Epithelial cell of esophagus (primary cell): Measurements from ENCODE around the gene DIO3.

Experiments used
- DNase-seq: peaks from one replicate; pipeline ENCODE4 v3.0.0; 2010; ENCODE audit warnings: low read depth
- H3K4me3 ChIP-seq: 2 replicates; pipeline ENCODE4 v1.5.1; 2011; ENCODE audit warnings: mild to moderate bottlenecking, low read length, control low read depth
- CTCF ChIP-seq: IDR thresholded peaks from 2 replicates; pipeline ENCODE4 v1.5.1; 2011; ENCODE audit warnings: low read depth, mild to moderate bottlenecking, low read length, control low read depth, inconsistent platforms; ENCODE audit not compliant: insufficient read depth; ENCODE audit errors: missing control alignments

The DIO3 gene

GRCh38 chr14:101582294-101582693, 21.0 kb downstream of the DIO3 start:
- DNase-seq = no peak
- no peak overlapping the region for H3K4me3 ChIP-seq
- no peak for TF ChIP-seq CTCF

- H3K4me3 ChIP-seq = no peak overlapping the region
- no peak for DNase-seq
- no peak for TF ChIP-seq CTCF
Measured at GRCh38 chr14:101583006-101583714, 21.9 kb downstream of the DIO3 start.

- no peak for TF ChIP-seq CTCF
- no peak for DNase-seq
- H3K4me3 ChIP-seq = no peak overlapping the region
Measured at GRCh38 chr14:101583715-101584054, 22.4 kb downstream of the DIO3 start.

- no peak for DNase-seq
- no peak overlapping the region for H3K4me3 ChIP-seq
- no peak for TF ChIP-seq CTCF
Measured at GRCh38 chr14:101584055-101584859, 23.0 kb downstream of the DIO3 start.

- TF ChIP-seq CTCF = no peak
- H3K4me3 ChIP-seq = no peak overlapping the region
- no peak for DNase-seq
Measured at GRCh38 chr14:101585211-101585610, 23.9 kb downstream of the DIO3 start.

GRCh38 chr14:101586531-101587430, 25.5 kb downstream of the DIO3 start:
- TF ChIP-seq CTCF = no peak

More at GRCh38 chr14:101586531-101587430, 25.5 kb downstream of the DIO3 start:
- no peak overlapping the region for H3K4me3 ChIP-seq
- DNase-seq = no peak
